Epidermal melanocyte (primary cell): ENCODE results near the gene CDC42.
"Not testable (repeated sequence)": the region's sequence is repeated elsewhere in the genome, so short reads cannot be mapped to it uniquely, and the experiment has no call there.

Experiments used
- DNase-seq: peaks from one replicate; pipeline ENCODE4 v3.0.0; 2011; ENCODE audit warnings: low spot score; ENCODE audit not compliant: insufficient read length

The CDC42 gene

GRCh38 chr1:22052115-22053016 lies at the start of gene CDC42:
TSS of gene CDC42 (plus strand) at chr1:22052709. CDS start at chr1:22078479, 25,770 bp downstream.
- DNase-seq: peak; percentile 87

GRCh38 chr1:22002875-22003274 lies 49.6 kb upstream of the CDC42 start:
- DNase-seq: not testable (repeated sequence)

GRCh38 chr1:22003959-22004358 lies 48.5 kb upstream of the CDC42 start:
- DNase-seq: not testable (repeated sequence)

GRCh38 chr1:22005261-22006149 lies 47.0 kb upstream of the CDC42 start:
- not testable (repeated sequence) for DNase-seq

GRCh38 chr1:22006736-22007135 lies 45.8 kb upstream of the CDC42 start:
- not testable (repeated sequence) for DNase-seq

GRCh38 chr1:22007262-22007661 lies 45.2 kb upstream of the CDC42 start:
- not testable (repeated sequence) for DNase-seq

GRCh38 chr1:22009566-22009965 lies 42.9 kb upstream of the CDC42 start:
- not testable (repeated sequence) for DNase-seq

GRCh38 chr1:22012752-22013151 lies 39.8 kb upstream of the CDC42 start:
- DNase-seq: not testable (repeated sequence)

GRCh38 chr1:22014575-22015206 lies 37.8 kb upstream of the CDC42 start:
- DNase-seq: not testable (repeated sequence)

- DNase-seq: peak; percentile 23
These were observed 33.6 kb upstream of the CDC42 start for GRCh38 chr1:22018583-22019559.

- no peak for DNase-seq
These were observed 31.4 kb upstream of the CDC42 start for GRCh38 chr1:22021061-22021460.

GRCh38 chr1:22024485-22025367 lies 27.8 kb upstream of the CDC42 start:
- DNase-seq: peak; percentile 59

- DNase-seq: peak; percentile 92
These were observed 26.9 kb upstream of the CDC42 start for GRCh38 chr1:22025368-22026155.

GRCh38 chr1:22026924-22027289 lies 25.6 kb upstream of the CDC42 start:
- no peak for DNase-seq

GRCh38 chr1:22030057-22030456 lies 22.5 kb upstream of the CDC42 start:
- no peak for DNase-seq

- DNase-seq: no peak
These were observed 22.0 kb upstream of the CDC42 start for GRCh38 chr1:22030473-22030872.

- no peak for DNase-seq
These were observed 21.1 kb upstream of the CDC42 start for GRCh38 chr1:22031214-22031962.

- DNase-seq: not testable (repeated sequence)
These were observed 17.7 kb upstream of the CDC42 start for GRCh38 chr1:22034834-22035233.
